ENCODE results near the gene LGALS3BP.

DNA sequence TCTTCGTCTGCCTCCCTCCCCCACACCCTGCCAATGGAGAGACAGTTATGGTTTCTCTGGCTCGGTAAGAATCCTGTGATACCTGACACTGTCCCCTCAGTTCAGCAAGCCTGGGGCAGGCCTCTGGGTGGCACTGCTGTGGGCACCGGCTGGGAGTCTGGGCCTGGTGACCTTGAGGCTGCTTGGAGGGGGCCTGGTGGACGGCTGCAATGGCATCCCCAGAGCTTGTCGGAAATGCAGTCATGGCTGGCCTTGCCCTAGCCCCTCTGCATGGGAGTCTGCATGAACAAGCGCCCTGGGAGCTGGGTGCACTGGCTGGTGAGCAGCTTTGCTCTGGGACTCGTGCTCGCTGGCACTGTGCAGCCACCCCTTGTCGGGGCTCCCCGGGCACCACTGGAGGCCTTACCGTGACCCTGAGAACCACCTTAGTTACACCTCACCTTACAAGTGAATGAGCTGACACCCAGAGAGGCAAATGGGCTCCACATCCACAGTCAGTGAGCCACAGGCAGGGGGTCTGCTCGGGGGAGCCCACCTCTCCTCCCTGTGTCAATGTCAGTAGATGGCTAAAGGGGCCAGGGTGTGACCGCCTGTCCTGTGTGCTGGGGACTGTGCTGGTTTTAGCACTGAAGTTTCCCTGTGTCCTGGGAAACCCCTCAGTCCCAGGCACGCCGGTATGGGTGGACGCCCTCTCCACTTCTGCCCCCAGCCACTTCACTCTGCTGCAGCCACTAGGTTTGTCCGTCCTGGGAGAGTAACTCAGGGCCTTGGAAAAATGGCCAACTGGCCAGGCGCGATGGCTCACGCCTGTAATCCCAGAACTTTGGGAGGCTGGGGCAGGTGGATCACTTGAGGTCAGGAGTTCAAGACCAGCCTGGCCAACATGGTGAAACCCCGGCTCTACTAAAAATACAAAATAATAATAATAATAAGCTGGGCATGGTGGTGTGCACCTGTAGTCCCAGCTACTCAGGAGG lies 1.4 kb downstream of the LGALS3BP start:
- TF ChIP-seq, protein P1, sequence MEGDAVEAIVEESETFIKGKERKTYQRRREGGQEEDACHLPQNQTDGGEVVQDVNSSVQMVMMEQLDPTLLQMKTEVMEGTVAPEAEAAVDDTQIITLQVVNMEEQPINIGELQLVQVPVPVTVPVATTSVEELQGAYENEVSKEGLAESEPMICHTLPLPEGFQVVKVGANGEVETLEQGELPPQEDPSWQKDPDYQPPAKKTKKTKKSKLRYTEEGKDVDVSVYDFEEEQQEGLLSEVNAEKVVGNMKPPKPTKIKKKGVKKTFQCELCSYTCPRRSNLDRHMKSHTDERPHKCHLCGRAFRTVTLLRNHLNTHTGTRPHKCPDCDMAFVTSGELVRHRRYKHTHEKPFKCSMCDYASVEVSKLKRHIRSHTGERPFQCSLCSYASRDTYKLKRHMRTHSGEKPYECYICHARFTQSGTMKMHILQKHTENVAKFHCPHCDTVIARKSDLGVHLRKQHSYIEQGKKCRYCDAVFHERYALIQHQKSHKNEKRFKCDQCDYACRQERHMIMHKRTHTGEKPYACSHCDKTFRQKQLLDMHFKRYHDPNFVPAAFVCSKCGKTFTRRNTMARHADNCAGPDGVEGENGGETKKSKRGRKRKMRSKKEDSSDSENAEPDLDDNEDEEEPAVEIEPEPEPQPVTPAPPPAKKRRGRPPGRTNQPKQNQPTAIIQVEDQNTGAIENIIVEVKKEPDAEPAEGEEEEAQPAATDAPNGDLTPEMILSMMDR (conservative IDR thresholded peaks at IDR 0.05) = no peak
- no peak for TF ChIP-seq EZH2 (IDR thresholded peaks at IDR 0.05; ENCODE audit: low read depth)

All from PC-9 (cell line).